Raji (cell line): ENCODE data around the gene SDCCAG8.

Source experiments
- POLR2A ChIP-seq: IDR thresholded peaks from 2 replicates; pipeline ENCODE4 v1.6.1; 2011; ENCODE audit warnings: low read depth, low read length, control low read depth; ENCODE audit not compliant: insufficient read depth

The SDCCAG8 gene

DNA sequence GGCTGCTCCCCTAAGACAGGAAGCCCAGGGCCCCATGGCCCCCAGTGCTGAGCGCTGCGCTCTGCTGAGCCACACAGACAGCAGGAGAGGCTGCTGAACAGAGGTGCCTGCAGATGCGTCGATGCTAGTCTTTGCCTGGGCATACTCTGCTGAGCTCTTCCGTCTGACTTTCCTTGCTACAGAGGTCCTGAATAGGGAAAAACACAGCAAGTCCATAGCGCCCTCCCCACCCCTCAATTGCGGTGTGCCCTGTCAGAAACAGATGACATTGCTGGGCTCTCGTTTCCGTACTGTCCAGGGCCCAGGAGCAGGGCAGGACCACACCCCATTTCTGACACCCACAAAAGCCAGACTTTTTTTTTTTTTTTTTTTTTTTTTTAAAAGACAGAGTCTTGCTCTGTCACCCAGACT lies 252.5 kb downstream of the SDCCAG8 start:
- TF ChIP-seq POLR2A: no peak

DNA sequence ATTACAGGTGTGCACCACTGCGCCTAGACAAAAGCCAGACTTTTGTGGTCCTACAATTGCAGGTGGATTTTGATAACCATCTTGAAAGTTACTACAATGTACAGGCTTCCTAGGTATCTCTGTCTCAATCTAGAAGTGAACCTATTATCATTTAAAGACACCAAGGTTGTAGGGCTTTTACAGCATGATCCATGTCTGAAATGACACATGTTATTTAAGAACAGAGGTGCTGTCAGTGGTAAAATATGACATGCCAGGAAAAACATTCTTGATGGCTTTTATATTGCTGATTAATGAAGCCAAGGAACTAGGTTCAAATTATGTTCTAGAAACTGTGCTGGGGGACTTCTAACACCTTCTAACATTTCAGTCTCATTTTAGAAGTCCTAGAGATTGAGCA lies 253.1 kb downstream of the SDCCAG8 start:
- no peak for TF ChIP-seq POLR2A

DNA sequence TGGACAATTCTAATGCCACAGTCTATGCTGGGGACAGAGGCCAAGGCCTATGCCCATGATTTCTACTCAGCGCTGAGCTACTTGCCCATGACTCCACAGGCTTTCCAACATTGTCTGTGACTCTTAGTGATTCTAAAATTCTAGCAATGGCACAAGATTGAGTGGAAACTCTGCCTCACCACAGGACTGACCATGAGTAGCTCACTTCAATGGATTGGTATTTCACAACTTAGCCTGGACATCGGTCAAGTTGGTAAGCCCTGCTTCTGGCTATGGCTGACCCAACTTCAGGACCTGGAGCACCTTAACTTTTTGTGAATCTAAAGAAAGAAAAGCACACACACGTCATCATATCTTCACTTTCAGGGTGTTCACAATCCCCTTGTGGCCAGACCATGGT lies 255.1 kb downstream of the SDCCAG8 start:
- no peak for TF ChIP-seq POLR2A

DNA sequence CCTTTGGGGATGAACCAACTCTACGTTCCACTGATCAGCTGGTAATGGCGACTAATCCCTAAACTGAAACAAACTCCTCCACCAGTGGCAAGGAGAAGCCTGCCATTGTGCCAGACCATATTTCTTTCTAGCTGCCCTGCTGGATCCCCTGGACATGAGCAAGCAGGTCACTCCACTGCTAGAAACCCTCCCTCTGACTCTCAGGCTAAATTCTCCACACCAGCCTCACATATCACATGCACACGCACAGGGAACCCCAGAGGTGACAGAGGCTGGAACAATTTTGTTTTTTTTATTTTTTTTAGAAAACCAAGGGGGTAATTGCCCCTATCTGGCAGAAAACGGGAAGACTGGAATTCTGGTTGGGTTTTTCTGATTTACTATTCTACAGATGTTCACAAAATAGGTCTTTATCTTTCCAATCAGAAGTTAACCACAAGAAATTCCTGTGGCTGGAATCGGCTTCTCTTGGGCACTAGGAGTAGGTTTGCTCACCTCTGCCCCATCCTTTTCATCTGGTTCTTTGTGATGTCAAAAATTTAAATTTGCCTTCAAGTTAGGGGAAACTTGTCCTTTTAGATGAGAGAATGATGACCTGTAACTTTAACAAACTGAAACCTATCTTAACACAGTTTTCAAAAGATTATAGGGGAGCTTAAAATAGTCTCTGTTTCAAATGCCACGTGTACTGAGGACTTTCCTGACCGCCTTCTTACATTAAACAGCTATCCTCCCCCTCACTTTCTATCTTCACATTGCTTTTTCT lies 258.1 kb downstream of the SDCCAG8 start:
- no peak for TF ChIP-seq POLR2A

DNA sequence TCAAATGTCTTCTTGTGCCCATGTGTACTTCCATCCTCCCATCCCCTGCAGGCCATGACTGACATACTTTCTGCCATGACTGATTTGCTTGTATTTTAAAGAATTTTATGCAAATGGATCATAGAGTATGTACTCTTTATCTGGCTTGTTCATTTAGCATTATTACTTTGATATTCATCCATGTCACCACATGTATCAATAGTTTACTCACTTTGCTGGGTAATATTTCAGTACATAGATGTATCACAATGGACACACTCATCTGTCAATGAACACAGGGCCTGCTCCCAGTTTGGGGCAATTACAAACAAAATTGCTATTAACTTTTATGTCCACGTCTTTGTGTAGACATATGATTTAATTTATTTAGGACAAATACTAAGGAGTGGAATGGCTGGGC lies 259.1 kb downstream of the SDCCAG8 start:
- TF ChIP-seq POLR2A: no peak

DNA sequence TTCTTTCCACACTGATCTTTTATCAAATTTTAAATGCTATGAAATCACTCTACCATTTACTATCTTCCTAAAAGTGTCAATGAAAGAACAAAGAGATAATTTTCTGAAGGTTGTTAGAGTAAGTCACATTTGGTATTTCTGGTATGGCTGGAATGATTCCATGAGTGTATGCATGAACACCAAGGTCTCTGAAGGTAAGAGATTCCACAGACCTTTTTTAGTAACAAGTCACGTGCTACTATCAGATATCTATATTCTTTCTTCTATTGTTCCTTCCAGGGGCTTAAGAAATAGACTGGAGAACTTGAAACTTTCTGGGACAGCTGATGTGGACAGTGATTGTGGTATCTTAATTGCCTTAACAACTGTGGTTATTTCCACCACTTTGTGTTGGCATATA lies 265.0 kb downstream of the SDCCAG8 start:
- TF ChIP-seq POLR2A: no peak

DNA sequence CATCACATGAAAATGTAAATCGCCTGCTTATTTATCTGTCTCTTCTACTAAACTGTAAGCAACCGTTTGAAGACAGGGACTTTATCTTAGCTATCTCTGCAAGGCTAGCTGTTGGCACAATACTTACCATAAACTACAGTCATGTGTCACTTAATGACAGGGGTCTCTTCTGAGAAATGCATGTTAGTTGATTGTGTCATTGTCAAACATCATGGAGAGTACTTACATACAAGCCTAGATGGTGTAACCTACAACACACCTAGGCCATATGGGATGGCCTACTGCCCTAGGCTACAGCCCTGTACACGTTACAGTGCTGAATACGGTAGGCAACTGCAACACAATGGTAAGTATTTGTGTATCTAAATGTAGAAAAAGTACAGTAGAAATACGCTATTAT lies 267.9 kb downstream of the SDCCAG8 start:
- TF ChIP-seq POLR2A: no peak

DNA sequence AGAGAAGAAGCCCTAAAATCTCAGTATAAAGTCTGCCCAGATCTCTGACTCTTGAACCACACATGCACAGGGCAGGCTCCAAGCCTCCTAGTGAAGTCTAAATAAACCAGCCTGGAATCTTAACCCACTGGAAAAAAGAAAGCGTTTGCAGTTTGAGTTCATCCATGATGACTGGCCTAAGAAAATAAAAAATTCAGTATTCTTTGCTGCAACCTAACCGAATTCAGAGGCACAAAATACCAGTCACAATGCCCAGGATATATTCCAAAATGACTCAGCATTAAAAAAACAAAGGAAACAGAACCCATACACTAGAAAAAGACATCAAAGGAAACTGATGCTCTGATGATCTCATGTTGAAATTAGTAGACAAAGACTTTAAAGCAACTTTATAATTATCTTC lies 269.2 kb downstream of the SDCCAG8 start:
- TF ChIP-seq POLR2A: no peak

DNA sequence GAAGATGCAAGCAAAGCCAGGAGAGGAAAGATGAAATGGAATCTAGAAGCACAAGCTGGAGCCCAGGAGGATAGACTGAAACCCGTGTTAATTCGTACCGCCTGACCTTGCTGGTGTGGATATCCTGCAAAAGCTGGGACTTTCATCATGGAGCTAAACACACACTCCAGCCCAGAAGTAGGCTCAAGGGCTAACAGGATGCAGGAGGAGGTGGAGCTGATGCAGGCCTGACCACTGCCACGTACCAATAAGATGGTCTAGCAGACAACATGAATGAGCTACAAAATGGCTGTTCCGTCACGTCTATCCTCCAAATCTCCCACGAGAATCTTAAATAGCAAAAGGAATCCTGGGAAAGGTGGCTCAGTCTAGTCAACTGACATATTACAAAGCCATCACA lies 270.3 kb downstream of the SDCCAG8 start:
- no peak for TF ChIP-seq POLR2A

DNA sequence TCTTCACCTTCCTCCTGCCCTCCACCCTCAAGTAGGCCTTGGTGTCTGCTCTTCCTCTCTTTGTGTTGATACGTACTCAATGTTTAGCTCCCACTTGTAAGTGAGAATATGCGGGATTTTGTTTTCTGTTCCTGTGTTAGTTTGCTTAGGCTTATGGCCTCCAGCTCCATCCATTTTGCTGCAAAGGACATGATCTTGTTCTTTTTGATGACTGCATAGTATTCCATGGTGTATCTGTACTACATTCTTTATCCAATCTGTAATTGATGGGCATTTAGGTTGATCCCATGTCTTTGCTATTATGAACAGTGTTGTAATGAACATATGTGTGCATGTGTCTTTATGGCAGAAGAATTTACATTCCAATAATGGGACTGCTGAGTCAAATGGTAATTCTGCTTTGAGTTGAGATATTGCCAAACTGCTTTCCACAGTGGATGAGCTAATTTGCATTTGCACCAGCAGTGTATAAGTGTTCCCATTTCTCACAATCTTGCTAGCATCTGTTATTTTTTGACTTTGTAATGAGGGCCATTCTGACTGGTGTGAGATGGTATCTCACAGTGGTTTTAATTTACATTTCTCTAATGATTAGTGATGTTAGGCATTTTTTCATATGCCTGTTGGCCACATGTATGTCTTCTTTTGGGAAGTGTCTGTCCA lies 272.7 kb downstream of the SDCCAG8 start:
- no peak for TF ChIP-seq POLR2A

DNA sequence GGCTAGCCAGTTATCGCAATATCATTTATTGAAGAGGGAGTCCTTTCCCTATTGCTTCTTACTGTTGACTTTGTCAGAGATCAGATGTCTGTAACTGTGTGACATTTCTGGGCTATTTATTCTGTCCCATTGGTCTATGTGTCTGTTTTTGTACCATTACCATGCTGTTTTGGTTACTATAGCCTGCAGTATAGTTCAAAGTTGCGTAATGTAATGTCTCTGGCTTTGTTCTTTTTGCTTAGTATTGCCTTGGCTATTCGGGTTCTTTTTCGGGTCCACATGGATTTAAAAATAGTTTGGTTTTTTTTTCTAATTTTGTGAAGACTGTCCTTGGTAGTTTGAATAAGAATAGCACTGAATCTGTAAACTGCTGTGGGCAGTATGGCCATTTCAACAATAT lies 273.7 kb downstream of the SDCCAG8 start:
- TF ChIP-seq POLR2A: no peak

DNA sequence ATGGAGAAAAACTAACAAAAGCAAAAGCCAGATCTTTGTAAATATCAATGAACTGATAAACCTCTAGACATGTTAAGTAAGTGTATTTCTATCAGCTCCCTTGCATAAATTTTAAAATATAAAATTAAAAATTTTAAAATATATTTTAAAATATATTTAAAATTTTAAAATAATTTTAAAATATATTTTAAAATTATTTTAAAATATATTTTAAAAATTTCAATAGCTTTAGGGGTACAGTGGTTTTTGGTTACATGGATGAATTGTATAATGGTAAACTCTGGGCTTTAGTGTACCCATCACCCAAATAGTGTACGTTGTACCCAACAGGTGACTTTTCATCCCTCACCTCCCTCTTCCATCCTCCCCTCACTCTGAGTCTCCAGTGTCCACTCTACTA lies 279.2 kb downstream of the SDCCAG8 start:
- TF ChIP-seq POLR2A: no peak

DNA sequence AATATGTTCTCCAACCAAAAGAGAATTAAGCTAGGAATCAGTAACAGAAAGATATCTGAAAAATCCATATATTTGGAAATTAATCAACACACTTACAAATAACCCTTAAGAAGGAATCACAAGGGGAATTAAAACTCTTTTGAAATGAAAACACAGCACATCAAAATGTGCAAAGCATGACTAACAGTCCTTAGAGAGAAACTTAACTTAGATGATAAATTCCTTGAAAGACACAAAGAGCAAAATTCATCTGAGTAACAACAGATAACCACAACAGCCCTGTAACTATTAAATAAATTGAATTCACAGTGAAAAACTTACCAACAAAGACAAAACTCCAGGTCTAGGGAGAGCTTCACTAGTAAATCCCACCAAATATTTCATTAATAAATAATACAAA lies 283.8 kb downstream of the SDCCAG8 start:
- no peak for TF ChIP-seq POLR2A

DNA sequence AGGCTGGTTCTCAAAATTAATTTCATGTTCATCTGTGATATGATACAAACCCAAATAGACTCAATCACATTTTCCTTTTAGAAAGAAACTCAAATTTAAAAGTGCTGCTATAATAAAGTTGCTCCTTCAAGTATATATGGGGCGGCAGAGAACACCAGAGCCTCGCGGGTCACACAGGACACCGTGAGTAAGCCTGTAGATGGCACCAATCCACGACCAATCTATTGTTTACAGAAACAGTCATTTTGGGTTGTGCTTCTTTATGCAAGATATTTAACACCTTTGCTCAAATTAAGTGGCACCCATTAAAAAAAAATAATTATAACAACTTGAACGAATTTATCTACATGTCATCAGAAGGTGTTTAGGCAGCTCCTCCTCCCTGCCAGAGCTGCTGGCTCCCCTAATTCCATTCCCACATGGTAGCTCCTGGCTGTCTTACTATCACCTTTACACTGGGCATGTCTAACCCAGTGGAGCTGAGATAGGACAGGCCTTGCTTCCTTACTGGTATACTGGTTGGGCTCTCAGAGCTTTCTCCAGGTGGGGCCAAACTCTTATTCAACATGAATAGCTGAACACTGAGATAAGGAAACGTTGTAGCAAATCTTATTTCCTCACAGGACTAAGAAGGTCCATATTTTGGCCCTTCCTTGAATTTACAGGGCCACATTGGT lies 287.0 kb downstream of the SDCCAG8 start:
- no peak for TF ChIP-seq POLR2A

DNA sequence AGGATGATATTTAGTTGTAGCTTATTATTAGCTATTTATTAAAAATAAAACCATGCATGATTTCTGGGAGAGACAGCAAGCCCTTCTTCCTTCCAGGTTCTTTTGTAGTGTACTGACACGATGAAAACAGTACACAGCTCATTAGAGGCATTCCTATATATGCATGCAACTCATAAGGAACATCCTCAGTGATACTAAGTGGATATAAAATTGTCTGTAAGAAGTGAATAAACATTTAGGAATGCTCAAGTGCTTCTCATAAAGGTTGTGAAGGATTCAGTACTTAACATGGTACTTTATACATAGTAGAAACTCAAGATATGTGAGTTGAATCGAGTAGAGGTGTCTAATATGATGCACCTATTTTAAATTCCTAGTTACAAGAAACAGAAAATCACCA lies 287.7 kb downstream of the SDCCAG8 start:
- no peak for TF ChIP-seq POLR2A

DNA sequence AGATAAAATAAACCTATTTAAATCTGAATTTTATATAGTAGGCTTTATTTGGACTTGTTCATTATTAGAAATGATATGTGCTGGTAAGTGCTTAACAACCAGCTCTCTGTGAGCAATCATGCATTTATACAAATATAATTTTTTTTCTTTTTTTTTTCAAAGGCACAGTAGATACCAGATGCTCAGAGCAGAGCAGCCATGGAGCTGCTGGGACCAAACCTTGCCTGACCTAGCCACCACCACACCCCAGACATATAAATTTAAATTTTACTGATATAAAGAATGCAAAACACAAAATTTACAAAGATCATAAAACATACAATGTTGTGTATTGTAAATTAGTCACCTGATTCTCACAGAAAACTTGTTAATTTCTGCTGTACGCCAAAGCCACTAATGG lies 290.6 kb downstream of the SDCCAG8 start:
- TF ChIP-seq POLR2A: no peak
